H1 (cell line): ENCODE results near the gene ARF3. TPM values are rescaled to one million over a fixed set of nuclear protein-coding genes. Genes with fewer than 3 reads are reported as not detected.

Source experiments
- CTCF ChIA-PET: fragments of 300-600 bp; sonication (Branson Sonifier 250); formaldehyde crosslinking; loops from one replicate; lab custom pipeline; 2021; ENCODE audit not compliant: partially characterized antibody; lab: Charles Lee
- POLR2A ChIA-PET: fragments of 300-600 bp; sonication (Branson Sonifier 250); formaldehyde crosslinking; loops from one replicate; lab custom pipeline; 2021; ENCODE audit warnings: inconsistent platforms; ENCODE audit not compliant: partially characterized antibody; lab: Charles Lee
- DNase-seq, 2 experiments: peaks; one replicate each; pipeline versions ENCODE4 v3.0.0 to v3.0.0-alpha.2; 2010 to 2022; ENCODE audit warnings: low spot score in 2 of 2, low read depth in 1 of 2, mixed read lengths in 1 of 2
- FAIRE-seq: peaks from 2 replicates; lab custom pipeline; 2011; peaks lifted over from hg19 to GRCh38; lab: Jason Lieb, UNC
- H2AFZ ChIP-seq: 2 replicates; pipeline ENCODE4 v1.8.1; 2012; ENCODE audit warnings: low read length, inconsistent platforms
- H2AK5ac ChIP-seq: 2 replicates; pipeline ENCODE4 v1.6.1; 2013; ENCODE audit warnings: low read depth, low read length
- H2BK120ac ChIP-seq: replicated peaks from 2 replicates; pipeline ENCODE3; 2013; ENCODE audit warnings: low read depth, low read length, inconsistent platforms
- H2BK12ac ChIP-seq: 2 replicates; pipeline ENCODE4 v1.6.1; 2013; ENCODE audit warnings: low read depth, low read length
- H2BK15ac ChIP-seq: 2 replicates; pipeline ENCODE4 v1.6.1; 2013; ENCODE audit warnings: low read length
- H2BK20ac ChIP-seq: 2 replicates; pipeline ENCODE4 v1.6.1; 2013; ENCODE audit warnings: low read length
- H2BK5ac ChIP-seq: 2 replicates; pipeline ENCODE4 v1.6.1; 2013; ENCODE audit warnings: low read depth, low read length
- H3K14ac ChIP-seq: 2 replicates; pipeline ENCODE4 v1.6.1; 2013; ENCODE audit warnings: inconsistent platforms; ENCODE audit not compliant: insufficient read length
- H3K18ac ChIP-seq: 2 replicates; pipeline ENCODE4 v1.6.1; 2013; ENCODE audit warnings: low read length; ENCODE audit errors: extremely low read depth
- H3K23ac ChIP-seq: 2 replicates; pipeline ENCODE4 v1.6.1; 2013; ENCODE audit warnings: inconsistent platforms; ENCODE audit not compliant: insufficient read length
- H3K23me2 ChIP-seq: 2 replicates; pipeline ENCODE4 v1.6.1; 2013; ENCODE audit warnings: low read depth, low read length
- H3K27ac ChIP-seq: 2 replicates; pipeline ENCODE4 v1.6.1; 2011; ENCODE audit warnings: low read depth, low read length, inconsistent platforms
- H3K27me3 ChIP-seq, 4 experiments: replicated peaks in 1 of 4; 1 replicate in 1 of 4; 2 replicates in 3 of 4; pipeline versions ENCODE4 v1.6.1 to v1.8.1; 2011 to 2013; ENCODE audit warnings: low read length in 3 of 4, mild to moderate bottlenecking in 3 of 4, inconsistent platforms in 2 of 4, mixed read lengths in 2 of 4, moderate library complexity in 1 of 4; ENCODE audit not compliant: control insufficient read depth in 3 of 4, insufficient read depth in 3 of 4; ENCODE audit errors: extremely low read depth in 1 of 4
- H3K36me3 ChIP-seq, 4 experiments: 2 replicates each; pipeline versions ENCODE4 v1.6.1 to v1.8.1; 2011 to 2013; ENCODE audit warnings: mild to moderate bottlenecking in 4 of 4, low read length in 3 of 4, moderate library complexity in 2 of 4, control low read depth in 1 of 4, inconsistent platforms in 1 of 4; ENCODE audit not compliant: insufficient read depth in 4 of 4, control insufficient read depth in 2 of 4
- H3K4ac ChIP-seq: replicated peaks from 2 replicates; pipeline ENCODE3; 2013; ENCODE audit warnings: low read length, low read depth, mixed read lengths, inconsistent platforms; ENCODE audit not compliant: insufficient read length
- H3K4me1 ChIP-seq, 4 experiments: replicated peaks in 1 of 4; 1 replicate in 1 of 4; 2 replicates in 3 of 4; pipeline versions ENCODE4 v1.6.1 to v1.8.1; 2011 to 2013; ENCODE audit warnings: low read length in 3 of 4, inconsistent platforms in 2 of 4, mixed read lengths in 1 of 4; ENCODE audit not compliant: insufficient read depth in 4 of 4, control insufficient read depth in 3 of 4
- H3K4me2 ChIP-seq, 2 experiments: 2 replicates each; pipeline versions ENCODE4 v1.6.1 to v1.8.1; 2011 to 2013; ENCODE audit warnings: low read depth in 2 of 2, low read length in 2 of 2, control low read depth in 1 of 2, inconsistent platforms in 1 of 2, mild to moderate bottlenecking in 1 of 2; ENCODE audit not compliant: insufficient read depth in 1 of 2
- H3K4me3 ChIP-seq, 4 experiments: fragments of 200-600, 300-600 bp in 1 of 4; sonication (generic), shearing (Covaris generic), sonication (Bioruptor Twin) in 1 of 4; 2 replicates each; pipeline versions ENCODE4 v1.5.1 to v1.8.1; 2011 to 2016; ENCODE audit warnings: low read length in 4 of 4, low read depth in 3 of 4, control low read depth in 2 of 4, inconsistent platforms in 2 of 4, mild to moderate bottlenecking in 2 of 4, mixed read lengths in 1 of 4, moderate library complexity in 1 of 4; ENCODE audit not compliant: insufficient read depth in 2 of 4; ENCODE audit errors: extremely low read depth in 1 of 4
- H3K56ac ChIP-seq: replicated peaks from 2 replicates; pipeline ENCODE3; 2013; ENCODE audit warnings: low read depth, mild to moderate bottlenecking, mixed read lengths, low read length, inconsistent platforms; ENCODE audit not compliant: insufficient read length
- H3K79me1 ChIP-seq: 2 replicates; pipeline ENCODE4 v1.6.1; 2013; ENCODE audit warnings: low read depth, low read length, control low read depth
- H3K79me2 ChIP-seq, 2 experiments: 2 replicates each; pipeline versions ENCODE4 v1.6.1 to v1.8.1; 2012 to 2013; ENCODE audit warnings: low read length in 2 of 2, mild to moderate bottlenecking in 2 of 2, inconsistent platforms in 1 of 2; ENCODE audit not compliant: insufficient read depth in 2 of 2, control insufficient read depth in 1 of 2
- H3K9ac ChIP-seq, 4 experiments: replicated peaks in 1 of 4; 1 replicate in 1 of 4; 2 replicates in 3 of 4; pipeline versions ENCODE4 v1.6.1 to v1.8.1; 2011 to 2013; ENCODE audit warnings: low read depth in 3 of 4, low read length in 3 of 4, control low read depth in 2 of 4, mild to moderate bottlenecking in 2 of 4, moderate library complexity in 2 of 4, inconsistent platforms in 1 of 4; ENCODE audit errors: extremely low read depth in 1 of 4
- H3K9me3 ChIP-seq, 2 experiments: 2 replicates each; pipeline versions ENCODE4 v1.6.1 to v1.8.1; 2012 to 2013; ENCODE audit warnings: mild to moderate bottlenecking in 2 of 2, moderate library complexity in 2 of 2, control low read depth in 1 of 2, inconsistent platforms in 1 of 2, low read depth in 1 of 2, low read length in 1 of 2, mixed read lengths in 1 of 2; ENCODE audit not compliant: insufficient read depth in 2 of 2
- H4K20me1 ChIP-seq, 2 experiments: replicated peaks in 1 of 2; 2 replicates each; pipeline versions ENCODE3 to v1.8.1; 2011 to 2013; ENCODE audit warnings: inconsistent platforms in 2 of 2, low read length in 2 of 2, mild to moderate bottlenecking in 1 of 2; ENCODE audit not compliant: insufficient read depth in 2 of 2, control insufficient read depth in 1 of 2
- H4K5ac ChIP-seq: 2 replicates; pipeline ENCODE4 v1.6.1; 2013; ENCODE audit warnings: low read length, low read depth, mixed read lengths, inconsistent platforms; ENCODE audit not compliant: insufficient read length
- H4K8ac ChIP-seq: 2 replicates; pipeline ENCODE4 v1.8.0; 2013; ENCODE audit warnings: mild to moderate bottlenecking, moderate library complexity, low read length, inconsistent platforms; ENCODE audit not compliant: insufficient read depth; ENCODE audit errors: extremely low read depth
- H4K91ac ChIP-seq: replicated peaks from 2 replicates; pipeline ENCODE3; 2013; ENCODE audit warnings: low read length, mixed read lengths, inconsistent platforms; ENCODE audit not compliant: insufficient read length
- ASH2L ChIP-seq: fragments of 200-600, 300-600 bp; sonication (generic); IDR thresholded peaks from one replicate; pipeline ENCODE4 v1.7.1; 2017; ENCODE audit warnings: low read length
- BRCA1 ChIP-seq: IDR thresholded peaks from 2 replicates; pipeline ENCODE4 v1.6.1; 2012; ENCODE audit warnings: low read depth, low read length, improper control_type of control experiment
- CBX5 ChIP-seq: fragments of 300-800, 300-1000 bp; sonication (generic); IDR thresholded peaks from 2 replicates; pipeline ENCODE4 v1.7.1; 2016; ENCODE audit warnings: antibody characterized with exemption, low read length, low read depth
- CBX8 ChIP-seq: fragments of 300-800, 300-1000 bp; sonication (generic); IDR thresholded peaks from 2 replicates; pipeline ENCODE4 v1.7.1; 2016; ENCODE audit warnings: low read depth, low read length, borderline replicate concordance
- CEBPB ChIP-seq: IDR thresholded peaks from 2 replicates; pipeline ENCODE4 v1.6.1; 2012; ENCODE audit warnings: low read depth, low read length
- HDAC6 ChIP-seq: IDR thresholded peaks from one replicate; pipeline ENCODE4 v1.7.1; 2012; ENCODE audit warnings: low read depth, mild to moderate bottlenecking, inconsistent platforms, low read length, moderate library complexity
- KDM1A ChIP-seq: fragments of 200-600, 300-600 bp; sonication (generic); IDR thresholded peaks from 2 replicates; pipeline ENCODE4 v1.7.1; 2016; ENCODE audit warnings: mild to moderate bottlenecking, low read length, borderline replicate concordance
- PHF8 ChIP-seq: fragments of 200-600 bp; sonication (generic); conservative IDR thresholded peaks from 2 replicates; pipeline ENCODE4 v1.7.1; 2012; ENCODE audit warnings: low read depth, mild to moderate bottlenecking, inconsistent platforms, low read length, moderate library complexity
- POU5F1 ChIP-seq: IDR thresholded peaks from 2 replicates; pipeline ENCODE4 v1.6.1; 2011; ENCODE audit warnings: low read depth, mild to moderate bottlenecking, low read length, moderate library complexity
- TAF1 ChIP-seq: IDR thresholded peaks from 2 replicates; pipeline ENCODE4 v1.6.1; 2011; ENCODE audit warnings: mild to moderate bottlenecking, low read depth, low read length
- TAF7 ChIP-seq: optimal IDR thresholded peaks from 2 replicates; pipeline ENCODE3; 2011; ENCODE audit warnings: low read depth, mild to moderate bottlenecking, inconsistent platforms, low read length, moderate library complexity, borderline replicate concordance
- USF2 ChIP-seq: IDR thresholded peaks from 2 replicates; pipeline ENCODE4 v1.6.1; 2011; ENCODE audit warnings: low read length, improper control_type of control experiment
- WGBS, 2 experiments: shearing (Covaris generic) in 1 of 2; methylation state at CpG; one replicate each; pipeline versions ENCODE4 v1.1.6 to v1.1.7; 2013 to 2015; ENCODE audit warnings: low lambda C conversion rate in 2 of 2, mixed read lengths in 2 of 2, inconsistent platforms in 1 of 2, low coverage in 1 of 2, missing lambda C conversion rate in 1 of 2; ENCODE audit not compliant: insufficient replicate concordance in 2 of 2, insufficient coverage in 1 of 2, insufficient read length in 1 of 2; ENCODE audit errors: extremely low coverage in 1 of 2, missing lambda C conversion rate in 1 of 2; 5-methylcytosine and 5-hydroxymethylcytosine counted together
- polyA plus RNA-seq, 7 experiments: library from polyadenylated mRNA; depleted of rRNA in 3 of 7; stranded (reverse) in 5 of 7; unstranded in 2 of 7; fragments of >200 nt in 5 of 7; fragments of 200-250 nt in 2 of 7; gene quantifications; 1 replicate in 5 of 7; 2 replicates in 1 of 7; 4 replicates in 1 of 7; pipeline versions ENCODE4 v1.2.1 to v1.2.3, GENCODE V29; 2011 to 2013; ENCODE audit warnings: missing spikeins in 2 of 7, mixed read lengths in 2 of 7
- total RNA-seq: library from RNA; stranded (reverse); fragmentation: NEBNext Ultra II Directional; extraction: Animal tissue kit (Norgen Biotek cat#: 25700); gene quantifications from 2 replicates; pipeline ENCODE4 v1.2.1, GENCODE V29; 2021

Gene ARF3
- total and polyA plus RNA-seq, 2 of the 8 experiments (the other 6 are each of a cell fraction or from before 2014, with no cell fraction given) = 231 to 250 TPM

- no peak overlapping the region for H2BK12ac ChIP-seq
- DNase-seq (no peak), FAIRE-seq (no peak)
- H4K8ac ChIP-seq = no peak overlapping the region
- no peak overlapping the region for H2AK5ac ChIP-seq
- H2AFZ ChIP-seq = no peak overlapping the region
- H3K79me1 ChIP-seq = no peaks in the 10 kb centered on the region
- H3K56ac ChIP-seq = no peak overlapping the region
- no peaks in the 10 kb centered on the region; the same call in 1 of the 2 replicates for H3K23me2 ChIP-seq
- no peaks in the 10 kb centered on the region for H3K36me3 ChIP-seq
- H2BK15ac ChIP-seq = no peak overlapping the region
- no peak overlapping the region for H3K27ac ChIP-seq
- H3K4ac ChIP-seq = no peak overlapping the region
- H3K9ac ChIP-seq = no peak overlapping the region
- H3K4me3 ChIP-seq = no peak overlapping the region
- H3K4me1 ChIP-seq = peaks cover 0 to 6% (median 1%) of the 10 kb centered on the region in 4 experiments; a peak in 4 of 7 replicates
- no peak overlapping the region for H2BK120ac ChIP-seq
- H3K18ac ChIP-seq = no peak overlapping the region
- POLR2A ChIA-PET = interaction anchor here (1.0 to 1.7 kb wide), 5 partner anchors 9 to 144 kb away, joined by 3 to 8 read pairs (median 3); partner anchors contain the start of genes RND1 and WNT1
- H4K5ac ChIP-seq = no peak overlapping the region
- 80% methylated on average over 18 of the region's 23 CpGs; no CpG with 5 or more reads in 1 of the 2 experiments for WGBS, 2 experiments
- H2BK5ac ChIP-seq = no peak overlapping the region
- H3K27me3 ChIP-seq = peaks cover 30 to 64% (median 55%) of the 10 kb centered on the region in 4 experiments
- H2BK20ac ChIP-seq = no peak overlapping the region
- H3K4me2 ChIP-seq = no peak overlapping the region
- no peak overlapping the region for H4K91ac ChIP-seq
- CTCF ChIA-PET = interaction anchor here (0.6 to 40.8 kb wide), 6 partner anchors 4 to 225 kb away, joined by 3 to 1336 read pairs (median 6); partner anchors contain the start of genes ARF3, DDN, WNT1 and WNT10B
- peaks cover 0 to 4% of the 10 kb centered on the region in 2 experiments for H4K20me1 ChIP-seq
- no peaks in the 10 kb centered on the region for H3K9me3 ChIP-seq
- no peak overlapping the region for H3K14ac ChIP-seq
- H3K79me2 ChIP-seq = no peaks in the 10 kb centered on the region
- H3K23ac ChIP-seq = no peak overlapping the region
- TF ChIP-seq CBX5 (no peak), USF2 (no peak), CEBPB (no peak), POU5F1 (no peak), BRCA1 (no peak), HDAC6 (no peak), TAF1 (no peak), PHF8 (no peak), CBX8 (no peak), ASH2L (no peak), TAF7 (no peak), KDM1A (no peak)
Measured at GRCh38 chr12:48986720-48987291, 29.5 kb upstream of the ARF3 start.
